Measurements from ENCODE around the gene RBM23.

Gene RBM23

GRCh38 chr14:22870811-22871223 is 48.1 kb downstream of the RBM23 start:
- H3K36me3 ChIP-seq (ENCODE audit: control insufficient read depth in 2 of 2, insufficient read depth in 1 of 2, low read length in 2 of 2), result peaks cover 0 to 20% of the 10 kb centered on the region in 2 experiments; a peak in 1 of 3 replicates
- ChIA-PET POLR2A (interaction anchor here (0.6 to 1.8 kb wide), 7 partner anchors 8 to 104 kb away, joined by 3 to 7 read pairs (median 4); partner anchors contain the start of genes OXA1L and REM2), CTCF (interaction anchor here (0.6 to 4.5 kb wide), 9 partner anchors 9 to 1855 kb away, joined by 3 to 55 read pairs (median 4); partner anchors contain the start of gene REM2)
- TF ChIP-seq, protein P1, sequence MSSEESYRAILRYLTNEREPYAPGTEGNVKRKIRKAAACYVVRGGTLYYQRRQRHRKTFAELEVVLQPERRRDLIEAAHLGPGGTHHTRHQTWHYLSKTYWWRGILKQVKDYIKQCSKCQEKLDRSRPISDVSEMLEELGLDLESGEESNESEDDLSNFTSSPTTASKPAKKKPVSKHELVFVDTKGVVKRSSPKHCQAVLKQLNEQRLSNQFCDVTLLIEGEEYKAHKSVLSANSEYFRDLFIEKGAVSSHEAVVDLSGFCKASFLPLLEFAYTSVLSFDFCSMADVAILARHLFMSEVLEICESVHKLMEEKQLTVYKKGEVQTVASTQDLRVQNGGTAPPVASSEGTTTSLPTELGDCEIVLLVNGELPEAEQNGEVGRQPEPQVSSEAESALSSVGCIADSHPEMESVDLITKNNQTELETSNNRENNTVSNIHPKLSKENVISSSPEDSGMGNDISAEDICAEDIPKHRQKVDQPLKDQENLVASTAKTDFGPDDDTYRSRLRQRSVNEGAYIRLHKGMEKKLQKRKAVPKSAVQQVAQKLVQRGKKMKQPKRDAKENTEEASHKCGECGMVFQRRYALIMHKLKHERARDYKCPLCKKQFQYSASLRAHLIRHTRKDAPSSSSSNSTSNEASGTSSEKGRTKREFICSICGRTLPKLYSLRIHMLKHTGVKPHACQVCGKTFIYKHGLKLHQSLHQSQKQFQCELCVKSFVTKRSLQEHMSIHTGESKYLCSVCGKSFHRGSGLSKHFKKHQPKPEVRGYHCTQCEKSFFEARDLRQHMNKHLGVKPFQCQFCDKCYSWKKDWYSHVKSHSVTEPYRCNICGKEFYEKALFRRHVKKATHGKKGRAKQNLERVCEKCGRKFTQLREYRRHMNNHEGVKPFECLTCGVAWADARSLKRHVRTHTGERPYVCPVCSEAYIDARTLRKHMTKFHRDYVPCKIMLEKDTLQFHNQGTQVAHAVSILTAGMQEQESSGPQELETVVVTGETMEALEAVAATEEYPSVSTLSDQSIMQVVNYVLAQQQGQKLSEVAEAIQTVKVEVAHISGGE (tag by site-specific recombination; conservative IDR thresholded peaks at IDR 0.05; ENCODE audit: low read depth), result peak; percentile 51; the same call in 1 of the 2 replicates
- TF ChIP-seq TRIM28 (IDR thresholded peaks at IDR 0.05; ENCODE audit: borderline replicate concordance, low read length) (0 out of 2 replicates have a peak, but pooled peaks have one; percentile 23), ZNF664 (tag by site-specific recombination; IDR thresholded peaks at IDR 0.05) (peak; percentile 99), ZNF621 (tag by site-specific recombination; IDR thresholded peaks at IDR 0.05) (no peak), ZNF768 (tag by site-specific recombination; IDR thresholded peaks at IDR 0.05) (0 out of 2 replicates have a peak, but pooled peaks have one; percentile 88)
- TF ChIP-seq, protein P2, sequence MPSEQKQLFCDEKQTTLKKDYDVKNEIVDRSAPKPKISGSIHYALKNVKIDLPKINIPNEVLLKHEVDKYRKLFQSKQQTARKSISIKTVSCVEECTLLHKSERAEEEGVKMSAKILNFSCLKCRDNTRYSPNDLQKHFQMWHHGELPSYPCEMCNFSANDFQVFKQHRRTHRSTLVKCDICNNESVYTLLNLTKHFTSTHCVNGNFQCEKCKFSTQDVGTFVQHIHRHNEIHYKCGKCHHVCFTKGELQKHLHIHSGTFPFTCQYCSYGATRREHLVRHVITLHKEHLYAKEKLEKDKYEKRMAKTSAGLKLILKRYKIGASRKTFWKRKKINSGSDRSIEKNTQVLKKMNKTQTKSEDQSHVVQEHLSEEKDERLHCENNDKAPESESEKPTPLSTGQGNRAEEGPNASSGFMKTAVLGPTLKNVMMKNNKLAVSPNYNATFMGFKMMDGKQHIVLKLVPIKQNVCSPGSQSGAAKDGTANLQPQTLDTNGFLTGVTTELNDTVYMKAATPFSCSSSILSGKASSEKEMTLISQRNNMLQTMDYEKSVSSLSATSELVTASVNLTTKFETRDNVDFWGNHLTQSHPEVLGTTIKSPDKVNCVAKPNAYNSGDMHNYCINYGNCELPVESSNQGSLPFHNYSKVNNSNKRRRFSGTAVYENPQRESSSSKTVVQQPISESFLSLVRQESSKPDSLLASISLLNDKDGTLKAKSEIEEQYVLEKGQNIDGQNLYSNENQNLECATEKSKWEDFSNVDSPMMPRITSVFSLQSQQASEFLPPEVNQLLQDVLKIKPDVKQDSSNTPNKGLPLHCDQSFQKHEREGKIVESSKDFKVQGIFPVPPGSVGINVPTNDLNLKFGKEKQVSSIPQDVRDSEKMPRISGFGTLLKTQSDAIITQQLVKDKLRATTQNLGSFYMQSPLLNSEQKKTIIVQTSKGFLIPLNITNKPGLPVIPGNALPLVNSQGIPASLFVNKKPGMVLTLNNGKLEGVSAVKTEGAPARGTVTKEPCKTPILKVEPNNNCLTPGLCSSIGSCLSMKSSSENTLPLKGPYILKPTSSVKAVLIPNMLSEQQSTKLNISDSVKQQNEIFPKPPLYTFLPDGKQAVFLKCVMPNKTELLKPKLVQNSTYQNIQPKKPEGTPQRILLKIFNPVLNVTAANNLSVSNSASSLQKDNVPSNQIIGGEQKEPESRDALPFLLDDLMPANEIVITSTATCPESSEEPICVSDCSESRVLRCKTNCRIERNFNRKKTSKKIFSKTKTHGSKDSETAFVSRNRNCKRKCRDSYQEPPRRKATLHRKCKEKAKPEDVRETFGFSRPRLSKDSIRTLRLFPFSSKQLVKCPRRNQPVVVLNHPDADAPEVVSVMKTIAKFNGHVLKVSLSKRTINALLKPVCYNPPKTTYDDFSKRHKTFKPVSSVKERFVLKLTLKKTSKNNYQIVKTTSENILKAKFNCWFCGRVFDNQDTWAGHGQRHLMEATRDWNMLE (tag by site-specific recombination; conservative IDR thresholded peaks at IDR 0.05; ENCODE audit: low read depth), result peak; percentile 11; the same call in 1 of the 2 replicates
- peak overlapping the region; percentile 87 for H3K27ac ChIP-seq (ENCODE audit: extremely low read depth, low read depth, low read length)
- no peaks in the 10 kb centered on the region for H3K9me3 ChIP-seq (ENCODE audit: control insufficient read depth, insufficient read depth, low read depth, low read length)
- H3K4me3 ChIP-seq (ENCODE audit: low read depth, low read length), result peak overlapping the region; percentile 15
- H3K4me1 ChIP-seq (ENCODE audit: control insufficient read depth, insufficient read depth, low read length), result peaks cover 9% of the 10 kb centered on the region

- H3K27ac ChIP-seq (ENCODE audit: extremely low read depth, low read depth, low read length), result no peak overlapping the region
- no peak overlapping the region for H3K4me3 ChIP-seq (ENCODE audit: low read depth, low read length)
- H3K9me3 ChIP-seq (ENCODE audit: control insufficient read depth, insufficient read depth, low read depth, low read length), result no peaks in the 10 kb centered on the region
- ChIA-PET POLR2A (no interaction called here), CTCF (interaction anchor here (0.6 to 1.6 kb wide), 6 partner anchors 14 to 320 kb away, joined by 3 to 5 read pairs (median 4); partner anchors contain the start of gene REM2)
- no peaks in the 10 kb centered on the region for H3K36me3 ChIP-seq (ENCODE audit: control insufficient read depth in 2 of 2, insufficient read depth in 1 of 2, low read length in 2 of 2)
- TF ChIP-seq ZNF121 (tag by site-specific recombination; IDR thresholded peaks at IDR 0.05) (peak; percentile 57; the same call in 1 of the 2 replicates), ZNF394 (tag by site-specific recombination; IDR thresholded peaks at IDR 0.05; ENCODE audit: borderline replicate concordance) (no peak), ZNF747 (tag by site-specific recombination; IDR thresholded peaks at IDR 0.05) (no peak), GFI1B (tag by site-specific recombination; IDR thresholded peaks at IDR 0.05) (no peak)
- peaks cover 6% of the 10 kb centered on the region for H3K4me1 ChIP-seq (ENCODE audit: control insufficient read depth, insufficient read depth, low read length)
These were observed 52.1 kb downstream of the RBM23 start for GRCh38 chr14:22866874-22867273.
